Fibroblast of skin of abdomen (primary cell): ENCODE measurements around the gene LYRM4.

Experiments
- DNase-seq: peaks from one replicate; pipeline ENCODE4 v3.0.0-alpha.2; 2013

Gene LYRM4

DNA sequence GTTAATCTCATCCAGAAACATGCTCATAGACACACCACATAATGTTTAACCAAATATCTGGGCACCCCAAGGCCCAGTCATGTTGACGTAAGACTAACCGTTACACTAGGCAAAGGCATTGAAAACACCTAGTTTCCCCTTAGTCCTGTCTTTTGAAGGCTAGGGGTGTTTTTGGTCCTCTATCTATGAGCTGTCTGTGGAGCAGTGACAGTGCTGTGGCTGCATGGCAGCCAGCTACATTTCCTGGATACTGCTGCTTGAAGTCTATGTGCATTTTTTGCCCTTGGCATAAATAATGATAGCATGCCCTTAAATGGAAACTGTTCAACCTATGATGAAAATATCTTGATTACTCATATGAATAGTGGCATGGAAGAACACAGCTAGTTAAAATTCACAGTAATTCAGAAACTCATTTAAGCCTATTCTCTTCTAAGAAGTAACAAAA lies 19.2 kb upstream of the LYRM4 start:
- DNase-seq: no peak

DNA sequence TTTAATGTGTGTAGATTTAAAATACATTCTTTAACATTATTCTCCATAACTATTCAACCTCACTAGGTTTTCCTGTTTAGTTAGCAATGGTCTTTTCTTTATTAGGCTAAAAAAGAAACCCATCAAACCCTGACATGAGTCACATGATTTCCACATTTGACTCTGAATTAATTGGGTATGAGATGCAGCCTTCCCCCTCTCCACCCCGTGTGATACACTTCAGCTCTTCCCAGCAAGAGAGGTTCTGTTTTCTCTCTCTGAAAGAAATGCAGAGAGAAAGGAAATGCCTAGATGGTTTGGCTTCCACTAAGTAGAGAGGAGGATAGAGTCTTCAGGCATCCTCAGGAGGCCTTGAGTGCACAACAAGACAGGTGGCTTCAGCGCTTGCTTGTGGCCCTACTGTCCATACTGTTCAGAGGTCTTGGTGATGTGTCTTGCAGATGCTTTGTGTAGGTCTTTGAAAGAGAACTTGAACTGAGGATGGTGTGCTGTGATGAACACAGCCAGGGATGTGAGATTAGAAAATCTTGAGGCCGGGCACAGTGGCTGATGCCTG lies 17.9 kb upstream of the LYRM4 start:
- no peak for DNase-seq

- DNase-seq: no peak
These were observed 17.3 kb upstream of the LYRM4 start for GRCh38 chr6:5278047-5278446.

DNA sequence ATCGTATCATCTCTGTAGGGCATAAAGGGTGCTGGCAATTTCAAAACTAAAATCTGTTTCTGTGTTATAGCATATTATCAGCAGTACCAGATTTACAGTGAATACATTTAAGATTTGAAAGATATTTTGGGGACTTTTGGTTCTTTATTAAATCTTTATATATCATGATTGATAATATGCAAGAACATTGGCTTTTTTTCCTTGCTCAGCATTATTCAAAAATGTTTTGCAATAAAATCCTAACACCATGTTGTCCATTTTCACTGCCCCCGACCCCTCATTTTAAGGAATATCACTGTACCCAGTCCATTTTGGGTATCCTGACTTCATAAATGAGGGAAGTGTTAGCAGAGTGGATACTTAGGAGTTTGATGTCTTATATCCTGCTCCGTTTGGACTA lies 16.8 kb upstream of the LYRM4 start:
- DNase-seq: no peak

DNA sequence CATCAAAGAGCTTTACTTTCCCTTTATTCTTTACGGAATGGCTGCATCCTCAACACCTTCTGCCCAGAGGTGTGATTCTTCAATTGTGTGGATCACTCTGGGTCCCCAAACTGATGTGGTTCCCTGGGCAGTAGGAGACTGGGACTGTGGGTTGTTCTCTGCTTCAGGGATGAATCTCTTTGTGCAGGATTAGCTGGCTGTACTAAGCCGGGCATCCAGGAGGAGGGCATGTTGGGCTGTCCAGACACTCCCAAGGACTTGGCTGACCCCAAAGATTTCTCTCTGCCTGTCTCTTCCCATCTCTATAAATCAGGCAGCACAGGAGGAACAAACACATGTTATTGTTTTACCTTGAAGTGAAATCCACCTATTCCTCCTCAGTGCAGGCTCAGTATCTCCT lies 15.8 kb upstream of the LYRM4 start:
- DNase-seq: no peak

DNA sequence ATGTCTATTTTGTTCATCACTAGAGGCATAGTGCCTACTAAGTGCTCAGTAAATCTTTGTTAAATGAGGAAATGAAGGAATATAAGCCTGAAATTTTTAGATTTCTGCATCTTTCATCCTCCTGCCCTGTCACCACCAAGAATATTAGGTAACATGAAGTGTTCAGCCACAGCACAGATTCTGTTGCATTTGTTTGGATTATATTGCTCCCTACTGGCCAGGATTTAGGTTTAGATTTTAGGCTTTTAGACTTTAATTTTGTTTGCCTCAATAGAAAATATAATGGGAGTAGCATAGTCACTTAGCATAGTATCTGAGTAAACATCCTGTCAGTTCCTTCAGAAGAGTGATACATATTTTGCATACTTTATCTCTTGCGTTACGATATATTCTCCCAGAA lies 14.7 kb upstream of the LYRM4 start:
- no peak for DNase-seq

DNA sequence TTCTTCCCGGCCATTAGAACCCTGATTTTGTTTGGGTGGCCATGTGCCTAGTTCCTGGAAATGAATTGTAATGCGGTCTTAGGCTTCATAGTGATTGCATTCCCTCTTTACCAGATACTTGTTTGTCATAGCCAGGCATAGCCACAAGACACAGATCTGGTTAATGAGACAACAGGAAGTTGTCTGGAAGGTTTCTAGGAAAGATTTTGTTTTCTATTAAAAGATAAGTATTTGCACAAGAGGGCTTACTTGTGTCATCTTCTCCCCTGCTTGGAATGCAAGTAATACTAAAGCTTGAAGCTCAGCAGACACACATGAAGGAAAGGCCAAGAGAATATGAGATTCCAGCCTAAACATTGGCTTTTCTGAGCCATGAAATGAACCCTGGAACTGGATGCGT lies 13.5 kb upstream of the LYRM4 start:
- DNase-seq: no peak

DNA sequence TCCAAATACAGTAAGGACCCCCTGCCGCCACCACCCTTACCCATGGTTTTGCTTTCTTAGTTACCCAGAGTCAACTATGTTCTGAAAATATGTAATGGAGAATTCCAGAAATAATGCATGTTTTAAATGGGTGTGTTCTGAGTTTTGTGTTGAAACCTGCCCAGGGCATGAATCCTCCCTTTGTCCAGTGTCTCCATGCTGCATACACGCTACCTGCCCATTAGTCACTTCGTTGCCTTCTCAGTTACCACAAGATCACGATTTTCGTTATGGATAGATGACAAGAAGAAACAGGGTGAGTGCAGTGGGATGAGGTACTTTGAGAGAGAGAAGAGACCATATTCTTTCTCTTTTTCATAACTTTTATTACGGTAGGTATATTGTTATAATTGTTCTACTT lies 11.2 kb upstream of the LYRM4 start:
- no peak for DNase-seq

DNA sequence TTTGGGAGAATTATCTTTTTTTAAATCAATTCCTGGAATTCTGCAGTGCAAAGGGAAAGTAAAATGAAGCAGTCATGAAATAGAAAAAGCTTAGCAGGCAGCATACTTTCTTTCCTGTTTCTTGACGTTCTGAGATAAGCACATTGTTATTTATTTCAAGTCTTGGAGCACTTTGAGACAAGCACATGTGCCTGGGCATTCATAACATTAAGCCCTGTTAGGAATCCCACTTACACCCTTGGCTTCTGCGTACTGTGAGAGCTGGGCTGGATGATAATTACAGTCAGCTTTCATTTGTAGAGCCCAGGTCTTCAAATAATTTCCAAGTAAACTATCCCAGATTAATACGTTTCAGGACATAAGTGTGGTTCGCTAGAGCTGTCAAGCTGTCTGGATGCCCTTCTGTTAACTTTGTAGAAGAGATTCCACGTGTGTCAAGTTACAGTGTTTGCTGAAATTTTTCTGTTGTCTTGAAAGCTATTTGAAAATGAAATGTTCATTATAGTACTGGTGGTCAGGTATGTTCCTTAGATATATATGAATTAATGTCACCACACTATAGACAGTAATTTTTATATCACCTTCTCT lies 9.4 kb upstream of the LYRM4 start:
- DNase-seq: no peak

GRCh38 chr6:5266423-5266822 lies 5.7 kb upstream of the LYRM4 start:
- no peak for DNase-seq

DNA sequence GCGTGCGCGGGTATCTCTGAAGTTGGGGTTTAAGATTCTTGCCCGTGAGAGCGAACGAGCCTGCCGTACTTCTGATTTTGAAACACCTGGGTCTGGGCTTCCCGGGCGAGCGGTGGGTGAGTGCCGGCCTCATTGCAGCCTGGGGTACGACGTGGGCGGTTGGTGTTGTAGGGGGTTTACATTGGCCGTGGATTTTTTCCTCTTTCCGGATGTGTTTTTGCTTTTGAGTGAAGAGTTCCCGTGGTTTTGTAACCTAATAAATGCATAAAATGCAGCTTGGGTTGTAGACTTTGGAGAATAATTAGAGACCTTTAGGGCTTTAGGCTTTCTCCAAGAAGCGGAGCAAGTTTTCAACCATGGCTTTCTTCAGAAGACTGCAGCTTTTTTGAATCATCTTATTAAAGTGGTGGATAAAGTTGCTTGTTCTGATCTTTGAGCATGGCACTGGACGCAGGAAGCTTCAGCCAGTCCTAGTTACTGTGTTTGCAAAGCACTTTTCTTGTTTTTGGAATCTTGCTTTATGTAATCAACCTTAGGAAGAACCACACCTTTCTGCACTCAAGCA lies 877 bp upstream of the LYRM4 start:
- DNase-seq: no peak

GRCh38 chr6:5260111-5260620 lies 584 bp downstream of the LYRM4 start:
- DNase-seq: peak; percentile 50

DNA sequence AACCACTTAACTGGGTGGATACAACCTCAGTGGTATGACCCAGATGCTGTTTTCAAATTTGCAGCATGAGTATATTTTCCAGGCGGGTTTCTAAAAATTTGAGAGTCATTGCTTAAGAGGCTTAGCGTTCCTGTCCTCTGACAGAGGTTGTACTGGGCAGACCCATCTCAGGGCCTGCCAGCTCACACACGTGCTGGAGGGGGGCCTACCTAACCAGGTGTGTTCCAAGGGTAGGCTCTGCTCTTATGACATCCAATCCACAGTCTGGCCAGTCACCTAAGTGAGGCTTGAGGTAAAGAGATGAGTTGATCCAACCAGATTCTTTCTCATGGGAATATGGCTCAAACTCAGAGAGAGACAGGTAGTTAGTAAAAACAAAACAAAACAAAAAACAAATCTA lies 1.3 kb downstream of the LYRM4 start:
- no peak for DNase-seq

GRCh38 chr6:5257400-5257799 lies 3.4 kb downstream of the LYRM4 start:
- DNase-seq: no peak

DNA sequence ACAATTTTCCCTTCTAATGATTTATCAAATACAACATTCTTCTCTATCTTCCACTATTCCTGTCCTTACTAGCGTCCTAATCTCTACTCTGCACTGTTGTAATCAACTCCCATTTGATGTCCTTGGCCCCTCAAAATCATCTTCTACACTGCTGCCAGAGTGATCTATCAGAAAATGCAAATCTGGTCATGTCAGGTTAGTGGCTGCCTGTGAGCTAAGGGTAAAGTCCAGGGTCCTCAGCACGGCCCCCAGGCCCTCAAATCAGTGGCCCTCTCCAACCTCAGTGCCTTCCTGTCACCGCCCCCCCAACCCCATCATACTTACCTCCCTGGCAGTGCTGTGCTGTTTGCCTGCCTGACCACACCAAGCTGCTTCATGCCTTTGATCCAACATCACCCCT lies 3.8 kb downstream of the LYRM4 start:
- no peak for DNase-seq

- no peak for DNase-seq
These were observed 9.8 kb downstream of the LYRM4 start for GRCh38 chr6:5250911-5251310.

- no peak for DNase-seq
These were observed 10.3 kb downstream of the LYRM4 start for GRCh38 chr6:5250451-5250850.

DNA sequence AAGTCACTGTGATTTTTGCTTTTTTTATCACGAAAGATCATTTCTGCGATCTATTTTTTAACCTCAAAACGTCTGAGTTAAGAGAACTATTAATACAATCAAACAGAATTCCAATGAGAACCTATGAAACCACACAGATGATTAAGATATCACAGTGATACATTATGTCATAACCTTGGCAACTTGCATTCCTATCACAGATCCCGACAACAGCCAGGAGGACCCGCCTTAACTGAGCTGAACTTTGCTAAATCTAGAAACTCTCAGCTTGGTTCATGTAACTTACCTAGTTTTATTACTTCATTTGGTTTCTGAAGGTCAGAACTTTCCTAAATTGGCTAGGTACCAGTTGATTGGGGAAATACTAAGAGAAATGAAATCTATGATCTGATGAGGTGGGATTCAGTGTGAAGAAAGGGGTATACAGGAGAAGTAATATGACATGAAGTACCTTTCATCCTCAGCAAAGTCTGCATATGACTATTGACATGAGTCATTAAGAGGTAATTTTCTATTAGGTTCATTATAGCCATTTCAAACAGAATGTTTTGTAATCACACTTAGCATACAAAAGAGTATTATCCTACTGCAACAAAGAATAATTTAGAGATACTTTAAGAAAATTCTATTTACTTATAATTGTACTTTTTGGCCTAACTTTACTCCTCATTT lies 11.2 kb downstream of the LYRM4 start:
- peak; percentile 12 for DNase-seq

DNA sequence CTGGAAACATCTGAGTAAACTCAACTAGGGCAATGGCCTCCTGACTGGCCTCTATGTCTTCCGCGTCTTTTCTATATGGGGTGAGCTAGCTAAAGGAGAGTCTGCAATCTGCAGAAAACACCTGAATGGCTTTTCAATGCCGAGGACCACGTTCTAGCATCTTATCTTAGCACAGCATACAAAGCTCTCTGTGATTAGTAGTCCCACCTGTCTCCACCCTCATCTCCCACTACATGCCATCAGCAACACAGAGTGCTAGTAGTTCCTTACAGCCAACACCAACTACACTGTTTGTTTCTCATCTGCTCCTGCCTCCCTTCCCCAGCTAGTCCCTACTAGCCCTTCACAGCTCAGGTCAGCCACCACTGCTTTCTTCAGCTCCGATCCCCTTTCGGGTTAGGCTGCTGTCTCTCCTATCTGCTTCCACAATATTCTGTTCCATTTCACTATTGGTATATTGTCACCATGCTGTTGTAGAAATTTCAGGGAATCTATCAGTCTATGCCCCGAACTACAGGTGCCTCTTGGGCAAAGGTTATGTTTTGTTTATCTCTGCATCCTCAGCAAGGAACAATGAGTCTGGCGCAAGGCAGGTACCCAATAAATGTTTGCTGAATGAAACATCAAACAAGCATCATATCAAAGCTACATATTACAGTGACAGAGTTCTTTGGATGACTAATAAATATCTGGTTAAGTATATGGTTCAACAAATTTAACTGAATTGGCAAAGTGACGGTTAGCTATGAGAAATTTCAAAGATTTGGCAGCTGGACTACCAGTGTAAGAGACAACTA lies 12.2 kb downstream of the LYRM4 start:
- no peak for DNase-seq

DNA sequence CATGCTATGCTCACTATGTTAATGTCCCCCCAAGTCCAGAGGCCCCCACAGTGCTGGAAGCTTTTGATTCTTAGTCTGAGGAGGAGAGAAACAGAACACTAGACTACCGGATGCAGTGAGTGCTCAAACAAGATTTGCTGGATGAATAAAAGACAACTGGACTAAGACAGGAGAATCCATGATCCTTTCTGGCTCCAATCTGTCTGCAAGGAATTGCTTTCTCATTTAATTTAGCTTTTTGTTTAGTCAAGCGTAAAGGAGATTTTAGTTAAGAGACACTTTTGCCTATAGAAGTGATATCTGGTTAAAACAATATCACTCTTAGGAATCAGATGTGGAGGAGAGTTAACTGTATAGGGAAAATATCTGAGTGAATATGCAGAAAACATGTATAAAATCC lies 13.5 kb downstream of the LYRM4 start:
- no peak for DNase-seq

- DNase-seq: no peak
These were observed 14.3 kb downstream of the LYRM4 start for GRCh38 chr6:5246141-5247097.

- DNase-seq: no peak
These were observed 17.7 kb downstream of the LYRM4 start for GRCh38 chr6:5243069-5243468.
